Astrocyte (in vitro differentiated cells and primary cell): Measurements from ENCODE around the gene SHTN1. TPM values are rescaled to one million over a fixed set of nuclear protein-coding genes. Genes with fewer than 3 reads are reported as not detected.

ENCODE experiments used
- DNase-seq: peaks from one replicate; pipeline ENCODE4 v3.0.0-alpha.2; 2010; ENCODE audit warnings: low read depth
- FAIRE-seq: peaks from 2 replicates; lab custom pipeline; 2011; peaks lifted over from hg19 to GRCh38; lab: Jason Lieb, UNC
- H2AFZ ChIP-seq: 2 replicates; pipeline ENCODE4 v1.6.0; 2012; ENCODE audit warnings: low read depth, low read length, inconsistent platforms
- H3K27ac ChIP-seq: 2 replicates; pipeline ENCODE4 v1.5.1; 2011; ENCODE audit warnings: low read depth, low read length, inconsistent platforms
- H3K27me3 ChIP-seq: 2 replicates; pipeline ENCODE4 v1.6.0; 2011; ENCODE audit warnings: low read length, inconsistent platforms; ENCODE audit not compliant: insufficient read depth
- H3K36me3 ChIP-seq: 2 replicates; pipeline ENCODE4 v1.5.1; 2011; ENCODE audit warnings: low read length, inconsistent platforms; ENCODE audit not compliant: insufficient read depth
- H3K4me1 ChIP-seq: 2 replicates; pipeline ENCODE4 v1.5.1; 2011; ENCODE audit warnings: low read length, inconsistent platforms; ENCODE audit not compliant: insufficient read depth
- H3K4me2 ChIP-seq: 2 replicates; pipeline ENCODE4 v1.6.0; 2012; ENCODE audit warnings: low read length, inconsistent platforms
- H3K4me3 ChIP-seq: 2 replicates; pipeline ENCODE4 v1.5.1; 2011; ENCODE audit warnings: low read depth, mild to moderate bottlenecking, low read length, inconsistent platforms; ENCODE audit not compliant: insufficient read depth
- H3K79me2 ChIP-seq: 2 replicates; pipeline ENCODE4 v1.6.0; 2012; ENCODE audit warnings: mild to moderate bottlenecking, low read length, inconsistent platforms; ENCODE audit not compliant: insufficient read depth
- H3K9ac ChIP-seq: 2 replicates; pipeline ENCODE4 v1.6.0; 2012; ENCODE audit warnings: mild to moderate bottlenecking, low read length, inconsistent platforms
- H3K9me3 ChIP-seq: 2 replicates; pipeline ENCODE4 v1.5.1; 2012; ENCODE audit warnings: low read depth, mild to moderate bottlenecking, low read length, inconsistent platforms; ENCODE audit not compliant: insufficient read depth
- H4K20me1 ChIP-seq: 2 replicates; pipeline ENCODE4 v1.6.0; 2012; ENCODE audit warnings: low read length, inconsistent platforms; ENCODE audit not compliant: insufficient read depth
- H3K27ac Mint-ChIP-seq: one replicate; pipeline ENCODE4 v1.8.0; 2021; ENCODE audit warnings: mild to moderate bottlenecking, mixed read lengths; ENCODE audit not compliant: unreplicated experiment
- H3K27me3 Mint-ChIP-seq: one replicate; pipeline ENCODE4 v1.8.0; 2021; ENCODE audit warnings: low read depth, mixed read lengths; ENCODE audit not compliant: unreplicated experiment
- H3K36me3 Mint-ChIP-seq: one replicate; pipeline ENCODE4 v1.8.0; 2021; ENCODE audit warnings: low read depth, mixed read lengths; ENCODE audit not compliant: unreplicated experiment
- H3K4me1 Mint-ChIP-seq: one replicate; pipeline ENCODE4 v1.8.0; 2021; ENCODE audit warnings: low read depth, mixed read lengths; ENCODE audit not compliant: unreplicated experiment
- H3K4me3 Mint-ChIP-seq: one replicate; pipeline ENCODE4 v1.8.0; 2021; ENCODE audit warnings: mild to moderate bottlenecking, moderate library complexity, mixed read lengths; ENCODE audit not compliant: unreplicated experiment
- H3K9me3 Mint-ChIP-seq: one replicate; pipeline ENCODE4 v1.8.0; 2021; ENCODE audit warnings: mild to moderate bottlenecking, mixed read lengths; ENCODE audit not compliant: unreplicated experiment
- CTCF ChIP-seq: IDR thresholded peaks from 2 replicates; pipeline ENCODE4 v1.5.1; 2011; ENCODE audit warnings: low read depth, mild to moderate bottlenecking, inconsistent platforms, low read length, moderate library complexity; ENCODE audit not compliant: insufficient read depth
- EZH2 ChIP-seq: IDR thresholded peaks from 2 replicates; pipeline ENCODE4 v1.6.1; 2012; ENCODE audit warnings: mild to moderate bottlenecking, low read length, inconsistent platforms; ENCODE audit not compliant: insufficient read depth
- total RNA-seq: library from RNA; stranded (reverse); gene quantifications from 2 replicates; pipeline ENCODE4 v1.2.1, GENCODE V29; 2021

Gene SHTN1
- total RNA-seq, 1 donor from 2014 or later: 32.7 TPM

- no peaks in the 10 kb centered on the region for H3K27me3 Mint-ChIP-seq
- DNase-seq (no peak), FAIRE-seq (no peak)
- Histone ChIP-seq H3K9ac (no peak overlapping the region), H3K4me2 (no peak overlapping the region), H3K4me3 (no peak overlapping the region), H3K27me3 (no peaks in the 10 kb centered on the region), H4K20me1 (peaks cover 4% of the 10 kb centered on the region), H3K9me3 (no peaks in the 10 kb centered on the region), H2AFZ (no peak overlapping the region), H3K36me3 (no peaks in the 10 kb centered on the region), H3K27ac (no peak overlapping the region), H3K4me1 (peaks cover 30% of the 10 kb centered on the region), H3K79me2 (no peaks in the 10 kb centered on the region)
- no peaks in the 10 kb centered on the region for H3K9me3 Mint-ChIP-seq
- H3K4me3 Mint-ChIP-seq: no peak overlapping the region
- TF ChIP-seq CTCF: no peak
- TF ChIP-seq EZH2: no peak
- H3K27ac Mint-ChIP-seq: no peak overlapping the region
- H3K36me3 Mint-ChIP-seq: peaks cover 2% of the 10 kb centered on the region
- H3K4me1 Mint-ChIP-seq: peaks cover 27% of the 10 kb centered on the region
Observed at GRCh38 chr10:116892907-116893685, 111.9 kb downstream of the SHTN1 start.

DNA sequence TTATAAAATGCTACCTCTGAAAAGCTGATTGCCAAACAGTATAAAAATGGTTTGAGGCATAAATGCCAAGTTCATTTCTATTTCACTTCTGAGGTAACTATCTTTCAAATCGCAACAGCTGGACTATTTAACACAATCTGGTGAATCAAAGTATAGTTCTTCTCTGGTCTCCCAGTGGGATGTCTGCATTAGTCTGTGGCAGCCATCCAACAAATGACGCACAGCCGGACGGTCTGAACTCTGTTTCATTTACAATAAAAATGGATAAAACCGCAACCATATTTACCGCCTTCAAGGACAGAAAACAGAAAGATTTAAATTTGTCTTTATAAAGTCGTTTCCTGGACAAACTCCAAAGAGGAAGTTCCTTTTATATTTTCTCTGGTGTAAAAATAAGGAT lies 113.8 kb downstream of the SHTN1 start:
- Histone ChIP-seq H3K79me2 (no peaks in the 10 kb centered on the region), H3K9me3 (no peaks in the 10 kb centered on the region), H3K9ac (peak overlapping the region; percentile 34), H2AFZ (no peak overlapping the region), H3K4me2 (peak overlapping the region; percentile 71), H3K4me1 (peaks cover 33% of the 10 kb centered on the region), H3K36me3 (no peaks in the 10 kb centered on the region), H4K20me1 (peaks cover 6% of the 10 kb centered on the region), H3K27me3 (no peaks in the 10 kb centered on the region), H3K4me3 (no peak overlapping the region), H3K27ac (peak overlapping the region; percentile 17)
- no peaks in the 10 kb centered on the region for H3K36me3 Mint-ChIP-seq
- TF ChIP-seq EZH2 (no peak), CTCF (no peak)
- FAIRE-seq (peak; percentile 72), DNase-seq (peak; percentile 81)
- H3K4me1 Mint-ChIP-seq: peaks cover 39% of the 10 kb centered on the region
- H3K9me3 Mint-ChIP-seq: no peaks in the 10 kb centered on the region
- H3K27me3 Mint-ChIP-seq: no peaks in the 10 kb centered on the region
- no peak overlapping the region for H3K4me3 Mint-ChIP-seq
- no peak overlapping the region for H3K27ac Mint-ChIP-seq

DNA sequence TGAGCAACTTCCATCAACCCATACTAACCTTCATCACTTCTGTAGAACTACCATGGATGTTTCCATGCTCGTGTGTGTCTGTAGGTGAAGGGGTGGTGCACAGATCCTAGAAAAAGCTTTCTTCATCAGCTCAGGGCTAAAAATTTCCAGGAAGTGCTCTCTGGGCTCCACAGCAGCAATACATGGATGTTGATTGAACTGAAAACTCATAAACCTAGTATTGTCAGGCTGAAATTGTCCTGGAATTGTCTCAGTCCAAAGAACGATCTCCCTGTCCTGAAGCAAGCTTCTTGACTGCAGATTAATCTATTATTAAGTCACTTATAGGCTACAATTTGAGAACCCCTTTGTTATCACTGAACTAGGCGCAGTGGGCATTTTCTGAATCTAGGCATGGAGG lies 115.9 kb downstream of the SHTN1 start:
- no peak overlapping the region for H3K4me3 ChIP-seq
- H3K36me3 ChIP-seq: no peaks in the 10 kb centered on the region
- TF ChIP-seq CTCF: no peak
- TF ChIP-seq EZH2: no peak
- no peak overlapping the region for H2AFZ ChIP-seq
- H3K4me1 ChIP-seq: peaks cover 33% of the 10 kb centered on the region
- H3K4me1 Mint-ChIP-seq: peaks cover 39% of the 10 kb centered on the region
- H3K4me3 Mint-ChIP-seq: no peak overlapping the region
- FAIRE-seq: no peak
- H3K4me2 ChIP-seq: peak overlapping the region; percentile 68
- peak overlapping the region; percentile 62 for H3K27ac Mint-ChIP-seq
- DNase-seq: no peak
- H3K9ac ChIP-seq: no peak overlapping the region
- no peaks in the 10 kb centered on the region for H3K9me3 ChIP-seq
- no peaks in the 10 kb centered on the region for H3K27me3 Mint-ChIP-seq
- H3K27ac ChIP-seq: peak overlapping the region; percentile 40
- H3K9me3 Mint-ChIP-seq: no peaks in the 10 kb centered on the region
- H3K36me3 Mint-ChIP-seq: no peaks in the 10 kb centered on the region
- H3K27me3 ChIP-seq: no peaks in the 10 kb centered on the region
- no peaks in the 10 kb centered on the region for H3K79me2 ChIP-seq
- H4K20me1 ChIP-seq: peaks cover 6% of the 10 kb centered on the region
